ENCODE results near the gene CCNB1IP1. TPM values are rescaled to one million over a fixed set of nuclear protein-coding genes. Genes with fewer than 3 reads are reported as not detected.
A peak's percentile ranks its signal among the peaks of the same experiment; 100 is the strongest.

Gene CCNB1IP1
- total and polyA plus RNA-seq, 2 of the 8 experiments (the other 6 are each of a cell fraction or from before 2014, with no cell fraction given): 173 to 277 TPM

DNA sequence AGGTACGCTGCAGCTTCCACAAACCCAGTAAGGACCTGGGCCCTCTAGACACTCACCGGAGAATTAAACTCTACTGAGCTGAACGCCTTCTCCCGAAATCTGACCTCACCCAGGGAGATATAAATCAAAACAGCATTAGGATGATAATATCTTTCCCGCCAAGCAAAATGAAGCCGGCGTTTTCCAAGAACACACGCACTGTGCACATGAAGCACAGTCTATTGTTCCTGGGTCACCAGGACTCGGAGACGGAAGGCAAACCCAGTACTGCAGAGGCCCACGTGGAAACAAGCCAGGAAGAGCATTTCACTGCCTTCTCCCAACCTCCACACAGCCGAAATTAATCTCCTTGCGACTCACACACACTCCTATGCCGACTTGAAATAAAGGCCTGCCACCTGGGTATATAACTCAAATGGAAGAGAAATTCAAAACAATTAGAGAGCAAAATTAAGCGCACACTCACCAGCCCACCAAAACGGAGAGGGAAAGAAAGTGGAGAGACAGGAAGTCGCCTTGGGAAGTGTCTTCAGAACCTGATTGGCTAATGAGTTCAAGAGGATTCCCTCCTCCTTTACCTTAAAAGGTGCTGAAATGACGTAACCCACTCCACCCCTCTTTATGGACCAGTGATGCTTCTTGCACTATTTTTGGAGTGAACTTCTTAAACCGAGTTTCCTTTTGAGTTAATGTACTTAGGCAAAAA, at the start of gene CCNB1IP1 (continued):
- TF ChIP-seq GTF2F1 (IDR thresholded peaks at IDR 0.05; ENCODE audit: borderline replicate concordance, low read depth, low read length) (peak; percentile 55; the same call in 1 of the 2 replicates), MAFK (IDR thresholded peaks at IDR 0.05; ENCODE audit: low read depth, low read length) (no peak), CHD7 (IDR thresholded peaks at IDR 0.05; ENCODE audit: insufficient replicate concordance, low read length) (no peak), SIN3A (conservative IDR thresholded peaks at IDR 0.05 in 1 of 2, IDR thresholded peaks at IDR 0.05 in 1 of 2; ENCODE audit: low read depth in 1 of 2, low read length in 2 of 2) (peak; percentile 45 to 87; a peak in 1 of 4 replicates), USF2 (IDR thresholded peaks at IDR 0.05; ENCODE audit: low read length) (no peak), SP2 (IDR thresholded peaks at IDR 0.05; ENCODE audit: low read length) (no peak), SP1 (IDR thresholded peaks at IDR 0.05; ENCODE audit: low read depth, low read length) (peak; percentile 70), FOSL1 (IDR thresholded peaks at IDR 0.05; ENCODE audit: insufficient read depth, low read depth, low read length) (no peak), POLR2AphosphoS5 (IDR thresholded peaks at IDR 0.05; ENCODE audit: low read depth, low read length) (peak; percentile 94)
